22Rv1 (cell line): ENCODE results near the gene TMEM150C.

ENCODE experiments used
- ZFX ChIP-seq: fragments of 450-650 bp; IDR thresholded peaks from 2 replicates; pipeline ENCODE4 v1.6.1; 2017; ENCODE audit warnings: antibody characterized with exemption, borderline replicate concordance
- TF ChIP-seq, protein P1 (sequence below): fragments of 450-650 bp; IDR thresholded peaks from 2 replicates; pipeline ENCODE4 v1.5.1; 2017; ENCODE audit warnings: mild to moderate bottlenecking

DNA sequence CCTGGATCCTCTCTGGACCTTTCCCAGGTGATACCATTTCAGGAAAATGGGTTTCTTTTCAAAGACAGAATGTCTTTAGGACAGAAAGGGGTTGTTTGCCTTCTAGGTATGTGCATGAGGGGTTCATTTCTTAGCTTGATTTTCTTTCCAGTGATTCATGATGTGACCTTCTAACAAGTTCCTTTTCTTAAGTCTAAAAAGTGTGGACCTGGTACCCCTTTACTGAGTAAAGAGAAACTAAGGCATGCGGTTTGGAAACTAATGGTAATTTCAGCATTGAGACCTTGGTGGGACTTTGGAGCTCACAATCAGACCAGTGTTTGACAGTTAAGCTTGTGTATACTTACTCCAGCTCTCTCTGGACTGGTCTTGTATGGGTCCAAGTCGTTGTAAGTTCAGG is 122.7 kb downstream of the TMEM150C start:
- TF ChIP-seq, protein P1, sequence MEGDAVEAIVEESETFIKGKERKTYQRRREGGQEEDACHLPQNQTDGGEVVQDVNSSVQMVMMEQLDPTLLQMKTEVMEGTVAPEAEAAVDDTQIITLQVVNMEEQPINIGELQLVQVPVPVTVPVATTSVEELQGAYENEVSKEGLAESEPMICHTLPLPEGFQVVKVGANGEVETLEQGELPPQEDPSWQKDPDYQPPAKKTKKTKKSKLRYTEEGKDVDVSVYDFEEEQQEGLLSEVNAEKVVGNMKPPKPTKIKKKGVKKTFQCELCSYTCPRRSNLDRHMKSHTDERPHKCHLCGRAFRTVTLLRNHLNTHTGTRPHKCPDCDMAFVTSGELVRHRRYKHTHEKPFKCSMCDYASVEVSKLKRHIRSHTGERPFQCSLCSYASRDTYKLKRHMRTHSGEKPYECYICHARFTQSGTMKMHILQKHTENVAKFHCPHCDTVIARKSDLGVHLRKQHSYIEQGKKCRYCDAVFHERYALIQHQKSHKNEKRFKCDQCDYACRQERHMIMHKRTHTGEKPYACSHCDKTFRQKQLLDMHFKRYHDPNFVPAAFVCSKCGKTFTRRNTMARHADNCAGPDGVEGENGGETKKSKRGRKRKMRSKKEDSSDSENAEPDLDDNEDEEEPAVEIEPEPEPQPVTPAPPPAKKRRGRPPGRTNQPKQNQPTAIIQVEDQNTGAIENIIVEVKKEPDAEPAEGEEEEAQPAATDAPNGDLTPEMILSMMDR, result no peak
- no peak for TF ChIP-seq ZFX
